LNCaP clone FGC (cell line): ENCODE results near the gene TNIK.

Experiments used
- DNase-seq: peaks from one replicate; pipeline ENCODE4 v3.0.0-alpha.2; 2011; ENCODE audit warnings: low read depth
- H3K4me3 ChIP-seq: 2 replicates; pipeline ENCODE4 v1.5.1; 2011; ENCODE audit warnings: mild to moderate bottlenecking, low read depth, low read length, control low read depth
- TF ChIP-seq, protein P1 (sequence below): IDR thresholded peaks from 2 replicates; pipeline ENCODE4 v1.5.1; 2012; ENCODE audit warnings: mild to moderate bottlenecking; ENCODE audit not compliant: control insufficient read depth, insufficient read depth; ENCODE audit errors: extremely low read depth

The TNIK gene

DNA sequence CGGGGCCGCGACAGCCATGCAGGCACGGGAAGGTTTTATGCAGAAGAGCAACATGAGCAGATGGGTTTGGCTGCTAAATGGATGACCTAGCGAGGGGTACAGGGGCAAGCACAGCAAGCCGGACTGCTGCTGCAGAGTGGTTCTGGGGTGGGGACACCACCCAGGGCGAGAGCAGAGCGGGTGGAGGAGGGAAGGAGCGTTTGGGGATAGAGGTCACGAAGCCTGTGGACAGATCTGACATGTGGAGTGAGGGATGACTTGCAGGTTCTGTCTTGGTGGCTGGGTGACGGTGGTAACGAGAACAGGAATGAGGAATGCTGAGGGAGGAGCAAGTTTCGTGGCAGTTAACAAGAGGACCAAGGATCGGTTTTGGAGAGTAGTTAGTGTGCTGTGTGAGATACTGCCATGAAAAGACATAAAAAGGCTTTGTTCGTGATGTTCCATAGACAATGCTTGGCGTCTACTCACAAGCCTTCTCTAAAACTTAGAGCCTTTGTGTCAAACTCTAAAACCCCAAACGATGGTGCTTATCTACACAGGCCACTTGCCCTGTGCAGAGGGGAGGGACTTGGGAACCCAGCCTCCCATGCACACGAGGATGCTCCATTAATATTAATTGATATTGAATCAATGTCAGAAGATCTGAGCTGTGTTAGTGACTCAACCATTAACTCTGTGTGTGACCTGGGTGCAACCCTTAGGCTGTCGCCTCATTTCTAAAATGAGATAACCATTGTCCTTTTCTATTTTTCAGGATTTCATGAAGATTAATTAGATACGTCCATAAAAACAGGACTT, 301.0 kb downstream of the TNIK start:
- no peak for DNase-seq
- TF ChIP-seq, protein P1, sequence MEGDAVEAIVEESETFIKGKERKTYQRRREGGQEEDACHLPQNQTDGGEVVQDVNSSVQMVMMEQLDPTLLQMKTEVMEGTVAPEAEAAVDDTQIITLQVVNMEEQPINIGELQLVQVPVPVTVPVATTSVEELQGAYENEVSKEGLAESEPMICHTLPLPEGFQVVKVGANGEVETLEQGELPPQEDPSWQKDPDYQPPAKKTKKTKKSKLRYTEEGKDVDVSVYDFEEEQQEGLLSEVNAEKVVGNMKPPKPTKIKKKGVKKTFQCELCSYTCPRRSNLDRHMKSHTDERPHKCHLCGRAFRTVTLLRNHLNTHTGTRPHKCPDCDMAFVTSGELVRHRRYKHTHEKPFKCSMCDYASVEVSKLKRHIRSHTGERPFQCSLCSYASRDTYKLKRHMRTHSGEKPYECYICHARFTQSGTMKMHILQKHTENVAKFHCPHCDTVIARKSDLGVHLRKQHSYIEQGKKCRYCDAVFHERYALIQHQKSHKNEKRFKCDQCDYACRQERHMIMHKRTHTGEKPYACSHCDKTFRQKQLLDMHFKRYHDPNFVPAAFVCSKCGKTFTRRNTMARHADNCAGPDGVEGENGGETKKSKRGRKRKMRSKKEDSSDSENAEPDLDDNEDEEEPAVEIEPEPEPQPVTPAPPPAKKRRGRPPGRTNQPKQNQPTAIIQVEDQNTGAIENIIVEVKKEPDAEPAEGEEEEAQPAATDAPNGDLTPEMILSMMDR: no peak
- H3K4me3 ChIP-seq: no peak overlapping the region

GRCh38 chr3:171157980-171158379, 302.2 kb downstream of the TNIK start:
- no peak for DNase-seq
- H3K4me3 ChIP-seq: no peak overlapping the region
- TF ChIP-seq, protein P1: no peak

- no peak for DNase-seq
- no peak overlapping the region for H3K4me3 ChIP-seq
- TF ChIP-seq, protein P1: no peak
These were observed 302.9 kb downstream of the TNIK start for GRCh38 chr3:171157286-171157685.

- TF ChIP-seq, protein P1: no peak
- DNase-seq: no peak
- H3K4me3 ChIP-seq: no peak overlapping the region
These were observed 303.7 kb downstream of the TNIK start for GRCh38 chr3:171156401-171157010.

DNA sequence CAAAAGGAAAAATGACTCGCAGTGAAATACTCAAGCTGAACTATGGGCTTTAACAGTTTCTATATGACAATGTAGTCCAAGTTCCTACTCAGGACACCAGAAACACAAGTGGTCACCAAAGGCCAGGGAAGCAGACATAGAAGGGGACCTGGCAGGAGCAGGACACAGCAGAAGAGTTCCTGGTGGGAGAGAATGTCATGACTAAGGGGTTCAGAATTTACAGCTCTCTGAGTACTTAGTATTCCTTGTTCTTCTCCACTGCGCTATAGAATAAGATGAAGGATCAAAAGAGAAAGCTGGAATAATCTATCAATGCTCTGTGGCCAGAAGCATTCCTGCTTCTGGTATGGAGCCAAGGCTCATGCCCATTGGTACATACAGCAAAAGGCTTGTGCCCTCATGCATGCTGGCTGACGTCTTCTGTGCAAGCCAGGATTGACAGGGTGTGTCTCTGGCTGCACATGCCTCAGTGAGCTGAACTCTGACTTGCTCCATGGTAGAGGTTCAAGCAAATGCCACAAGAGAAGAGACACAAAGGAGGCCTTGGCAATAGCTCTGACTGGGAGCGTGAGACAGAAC, 305.0 kb downstream of the TNIK start:
- no peak overlapping the region for H3K4me3 ChIP-seq
- TF ChIP-seq, protein P1: no peak
- DNase-seq: no peak

- TF ChIP-seq, protein P1: no peak
- H3K4me3 ChIP-seq: no peak overlapping the region
- DNase-seq: no peak
These were observed 309.3 kb downstream of the TNIK start for GRCh38 chr3:171150945-171151344.
